HepG2 (cell line): Measurements from ENCODE around the gene ACAP3. TPM values are rescaled to one million over a fixed set of nuclear protein-coding genes. Genes with fewer than 3 reads are reported as not detected.
A peak's percentile ranks its signal among the peaks of the same experiment; 100 is the strongest.

ENCODE experiments used
- ARID4A ChIP-seq: sonication (generic); formaldehyde crosslinking; IDR thresholded peaks from 2 replicates; pipeline ENCODE4 v1.5.0; 2020; ENCODE audit warnings: mild to moderate bottlenecking, missing genetic modification reagents, borderline replicate concordance
- ELK4 ChIP-seq: sonication (generic); formaldehyde crosslinking; IDR thresholded peaks from 2 replicates; pipeline ENCODE4 v1.9.0; 2021; ENCODE audit warnings: missing genetic modification reagents, borderline replicate concordance
- HIVEP1 ChIP-seq: sonication (generic); formaldehyde crosslinking; IDR thresholded peaks from 2 replicates; pipeline ENCODE4 v1.4.0; 2020; ENCODE audit warnings: mild to moderate bottlenecking, missing genetic modification reagents
- KAT2B ChIP-seq: fragments of 150-350 bp; IDR thresholded peaks from 2 replicates; pipeline ENCODE4 v1.6.1; 2014; ENCODE audit warnings: low read depth, low read length, borderline replicate concordance
- PATZ1 ChIP-seq: sonication (generic); formaldehyde crosslinking; IDR thresholded peaks from 2 replicates; pipeline ENCODE4 v1.4.0; 2020; ENCODE audit warnings: missing genetic modification reagents
- PHF8 ChIP-seq: sonication (generic); formaldehyde crosslinking; IDR thresholded peaks from 2 replicates; pipeline ENCODE4 v1.5.0; 2020; ENCODE audit warnings: missing genetic modification reagents
- POLR2G ChIP-seq: fragments of 200-400 bp; formaldehyde crosslinking; IDR thresholded peaks from 2 replicates; pipeline ENCODE4 v1.6.1; 2018; ENCODE audit warnings: mild to moderate bottlenecking, low read depth, low read length, moderate library complexity
- REPIN1 ChIP-seq: sonication (generic); formaldehyde crosslinking; IDR thresholded peaks from 2 replicates; pipeline ENCODE4 v1.8.0; 2022; ENCODE audit warnings: missing genetic modification reagents, low read depth, mild to moderate bottlenecking, borderline replicate concordance
- SPEN ChIP-seq: sonication (generic); formaldehyde crosslinking; IDR thresholded peaks from 2 replicates; pipeline ENCODE4 v1.5.1; 2020; ENCODE audit warnings: low read depth, mild to moderate bottlenecking, missing genetic modification reagents
- THAP9 ChIP-seq: sonication (generic); formaldehyde crosslinking; IDR thresholded peaks from 2 replicates; pipeline ENCODE4; 2020; ENCODE audit warnings: missing genetic modification reagents, mild to moderate bottlenecking, borderline replicate concordance
- YEATS4 ChIP-seq: sonication (generic); formaldehyde crosslinking; IDR thresholded peaks from 2 replicates; pipeline ENCODE4 v1.4.0; 2020; ENCODE audit warnings: missing genetic modification reagents, borderline replicate concordance
- ZGPAT ChIP-seq: IDR thresholded peaks from 2 replicates; pipeline ENCODE4 v1.6.1; 2016; ENCODE audit warnings: mild to moderate bottlenecking
- ZNF317 ChIP-seq: sonication (generic); formaldehyde crosslinking; IDR thresholded peaks from 2 replicates; pipeline ENCODE4 v1.5.0; 2020; ENCODE audit warnings: mild to moderate bottlenecking, missing genetic modification reagents
- ZNF563 ChIP-seq: sonication (generic); formaldehyde crosslinking; IDR thresholded peaks from 2 replicates; pipeline ENCODE4 v1.8.0; 2022; ENCODE audit warnings: mild to moderate bottlenecking, moderate library complexity, missing genetic modification reagents
- ZNF749 ChIP-seq: sonication (generic); formaldehyde crosslinking; IDR thresholded peaks from 2 replicates; pipeline ENCODE4 v1.8.0; 2022; ENCODE audit warnings: mild to moderate bottlenecking, missing genetic modification reagents, moderate library complexity, borderline replicate concordance
- polyA plus RNA-seq, 8 experiments: library from polyadenylated mRNA; depleted of rRNA in 3 of 8; stranded (reverse) in 7 of 8; unstranded in 1 of 8; fragments of >200 nt; fragmentation: Illumina TruSeq in 4 of 8; extraction: Trizol in 4 of 8; gene quantifications; 2 replicates each; pipeline versions ENCODE4 v1.2.1 to v1.2.3, GENCODE V29; 2011 to 2016; ENCODE audit warnings: low read depth in 4 of 8, missing spikeins in 1 of 8, mixed read lengths in 1 of 8; ENCODE audit not compliant: insufficient read depth in 1 of 8
- total RNA-seq, 5 experiments: library from RNA; depleted of rRNA; stranded (reverse); fragments of >200 nt; fragmentation: Illumina TruSeq; extraction: Trizol; gene quantifications; 2 replicates each; pipeline ENCODE4 v1.2.3, GENCODE V29; 2016; ENCODE audit warnings: low read depth in 1 of 5

Gene ACAP3
- total and polyA plus RNA-seq, 2 of the 13 experiments (the other 11 are each of a cell fraction or from before 2014, with no cell fraction given) = 29.4 to 50.8 TPM

- 0 out of 2 replicates have a peak, but pooled peaks have one; percentile 2 for TF ChIP-seq THAP9
- no peak for TF ChIP-seq REPIN1
- no peak for TF ChIP-seq KAT2B
- TF ChIP-seq ARID4A (CRISPR knock-in tag) = peak; percentile 10; the same call in 1 of the 2 replicates
- 0 out of 2 replicates have a peak, but pooled peaks have one; percentile 5 for TF ChIP-seq POLR2G
- TF ChIP-seq HIVEP1 (CRISPR knock-in tag) = no peak
- TF ChIP-seq SPEN = 0 out of 2 replicates have a peak, but pooled peaks have one; percentile 7
- TF ChIP-seq ZNF563 (CRISPR knock-in tag) = 0 out of 2 replicates have a peak, but pooled peaks have one; percentile 44
- TF ChIP-seq PHF8 (CRISPR knock-in tag) = 0 out of 2 replicates have a peak, but pooled peaks have one; percentile 10
- TF ChIP-seq ELK4 (CRISPR knock-in tag) = no peak
- TF ChIP-seq PATZ1 (CRISPR knock-in tag) = 0 out of 2 replicates have a peak, but pooled peaks have one; percentile 45
- 0 out of 2 replicates have a peak, but pooled peaks have one; percentile 26 for TF ChIP-seq ZGPAT (CRISPR knock-in tag)
- TF ChIP-seq YEATS4 (CRISPR knock-in tag) = 0 out of 2 replicates have a peak, but pooled peaks have one; percentile 25
- TF ChIP-seq ZNF317 (CRISPR knock-in tag) = no peak
- TF ChIP-seq ZNF749 (CRISPR knock-in tag) = 0 out of 2 replicates have a peak, but pooled peaks have one; percentile 37
These were observed 22.8 kb upstream of the ACAP3 start (continued) for GRCh38 chr1:1330366-1331067.
